ENCODE data around the gene FARP2.
"Not testable (repeated sequence)": the region's sequence is repeated elsewhere in the genome, so short reads cannot be mapped to it uniquely, and the experiment has no call there.

The FARP2 gene

DNA sequence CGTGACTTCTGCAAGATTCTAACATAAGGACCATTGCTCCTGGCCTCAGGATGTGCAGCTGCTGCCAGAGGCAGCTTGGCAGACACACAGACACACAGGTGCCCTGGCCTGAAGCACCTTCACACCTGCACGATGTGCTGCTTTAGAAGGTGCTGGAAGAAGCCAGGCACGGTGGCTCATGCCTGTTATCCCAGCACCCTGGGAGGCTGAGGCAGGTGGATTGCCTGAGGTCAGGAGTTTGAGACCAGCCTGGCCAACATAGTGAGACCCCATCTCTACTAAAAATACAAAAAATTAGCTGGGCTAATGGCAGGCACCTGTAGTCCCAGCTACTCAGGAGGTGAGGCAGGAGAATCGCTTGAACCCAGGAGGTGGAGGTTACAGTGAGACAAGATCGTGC lies 57.4 kb downstream of the FARP2 start:
- DNase-seq, result not testable (repeated sequence)

GRCh38 chr2:241413929-241414580 lies 58.0 kb downstream of the FARP2 start:
- no peak for DNase-seq

DNA sequence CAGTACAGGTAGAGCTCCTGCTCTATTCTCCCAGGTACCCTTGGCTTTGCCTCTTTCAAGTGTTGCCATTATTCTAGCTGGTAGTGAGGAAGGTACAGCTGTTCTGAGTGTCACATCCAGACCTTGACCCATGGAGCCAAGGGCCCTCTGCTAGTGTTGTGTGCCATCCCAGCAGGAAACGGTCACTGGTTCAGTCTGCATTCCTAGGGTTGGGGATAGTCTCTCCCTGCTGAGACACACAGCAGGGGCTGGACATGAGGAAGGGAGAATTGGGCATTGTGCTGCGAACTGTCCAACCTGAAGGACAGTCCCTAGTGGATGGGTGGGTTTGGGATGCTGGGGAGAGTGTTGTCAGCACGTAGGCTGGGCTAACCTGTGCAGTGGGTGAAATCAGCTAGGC lies 59.1 kb downstream of the FARP2 start:
- DNase-seq, result no peak

DNA sequence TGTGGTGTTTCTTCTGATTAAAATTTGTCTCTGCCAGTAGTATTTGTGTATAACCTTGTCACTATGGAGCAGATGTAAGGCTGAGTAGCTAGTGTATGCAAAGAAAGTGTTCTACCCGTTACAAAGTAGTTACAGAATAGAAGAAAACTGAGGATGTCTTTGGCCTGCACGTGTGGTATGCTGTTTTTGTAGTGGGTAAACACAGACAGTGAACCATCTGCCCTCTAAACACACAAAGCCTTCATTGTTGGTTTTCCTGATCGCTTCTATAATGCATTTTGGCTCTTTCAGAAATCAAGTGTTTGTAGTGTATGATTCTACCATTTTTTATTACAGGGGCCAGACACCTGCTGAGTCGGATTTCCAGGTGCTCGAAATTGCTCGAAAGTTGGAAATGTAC lies 61.5 kb downstream of the FARP2 start:
- DNase-seq, result no peak

GRCh38 chr2:241421330-241421729 lies 65.2 kb downstream of the FARP2 start:
- no peak for DNase-seq

DNA sequence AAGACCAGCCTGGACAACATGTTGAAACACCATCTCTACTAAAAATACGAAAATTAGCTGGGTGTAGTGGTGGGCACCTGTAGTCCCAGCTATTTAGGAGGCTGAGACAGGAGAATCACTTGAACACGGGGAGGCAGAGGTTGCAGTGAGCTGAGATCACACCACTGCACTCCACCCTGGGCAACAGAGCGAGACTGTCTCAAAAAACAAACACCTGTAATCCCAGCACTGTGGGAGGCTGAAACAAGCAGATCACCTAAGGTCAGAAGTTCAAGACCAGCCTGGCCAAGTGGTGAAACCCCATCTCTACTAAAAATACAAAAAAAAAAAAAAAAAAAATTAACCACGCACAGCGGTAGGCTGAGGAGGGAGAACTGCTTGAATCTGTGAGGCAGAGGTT lies 65.9 kb downstream of the FARP2 start:
- DNase-seq, result not testable (repeated sequence)

DNA sequence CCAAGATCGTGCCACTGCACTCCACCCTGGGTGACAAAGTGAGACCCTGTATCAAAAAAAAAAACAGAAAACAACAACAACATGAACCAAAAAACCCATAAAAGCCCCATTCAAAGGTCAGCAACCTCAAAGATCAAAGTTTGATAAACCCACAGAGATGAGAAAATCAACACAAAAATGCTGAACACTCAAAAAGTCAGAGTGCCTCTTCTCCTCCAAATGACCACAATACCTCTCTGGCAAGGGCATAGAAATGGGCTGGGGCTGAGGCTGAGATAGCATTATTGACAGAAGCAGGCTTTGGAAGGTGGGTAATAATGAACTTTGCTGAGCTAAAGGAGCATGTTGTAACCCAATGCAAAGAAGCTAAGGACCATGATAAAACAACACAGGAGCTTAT lies 66.3 kb downstream of the FARP2 start:
- no peak for DNase-seq

DNA sequence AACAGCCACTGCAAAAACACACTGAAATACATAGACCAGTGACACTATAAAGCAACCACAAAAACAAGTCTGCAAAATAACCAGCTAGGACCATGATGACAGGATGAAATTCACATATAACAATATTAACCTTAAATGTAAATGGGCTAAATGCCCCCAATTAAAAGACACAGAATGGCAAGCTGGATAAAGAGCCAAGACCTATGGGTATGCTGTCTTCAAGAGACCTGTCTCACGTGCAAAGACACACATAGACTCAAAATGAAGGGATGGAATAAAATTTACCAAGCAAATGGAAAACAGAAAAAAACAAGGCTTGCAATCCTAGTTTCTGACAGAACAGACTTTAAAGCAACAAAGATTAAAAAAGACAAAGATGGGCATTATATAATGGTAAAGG lies 67.4 kb downstream of the FARP2 start:
- DNase-seq, result not testable (repeated sequence)

- DNase-seq, result no peak
Observed at GRCh38 chr2:241425368-241425767, 69.3 kb downstream of the FARP2 start.

- DNase-seq, result no peak
Observed at GRCh38 chr2:241430178-241430577, 74.1 kb downstream of the FARP2 start.

DNA sequence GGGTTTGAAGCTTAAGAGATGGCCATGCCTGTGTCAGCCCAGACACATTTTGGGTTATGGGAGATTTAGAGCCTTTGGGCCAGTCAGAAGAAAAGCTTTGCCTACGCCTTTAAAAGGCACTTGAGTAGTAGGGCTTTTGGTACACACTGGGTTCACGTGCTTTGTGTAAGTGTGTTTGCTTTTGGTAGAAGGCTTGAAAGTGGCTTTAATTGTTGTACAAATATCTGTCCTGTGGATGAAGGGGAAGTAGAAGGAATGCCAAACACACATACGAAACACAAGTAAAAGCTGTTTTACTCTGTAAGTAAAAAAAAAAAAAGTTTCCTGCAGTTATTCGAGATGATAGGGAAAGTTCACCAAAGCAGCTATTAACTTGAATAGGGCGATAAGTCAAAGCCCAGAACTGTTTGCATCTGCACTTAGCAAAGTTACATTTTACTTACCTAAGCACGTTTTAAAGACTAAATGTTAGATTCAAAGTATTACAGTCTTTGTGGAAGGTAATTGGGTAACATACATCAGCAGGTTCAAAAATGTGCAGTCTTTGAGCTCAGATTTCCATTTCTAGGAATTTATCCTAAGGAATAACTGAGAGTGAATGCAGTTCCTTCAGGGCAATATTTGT lies 76.9 kb downstream of the FARP2 start:
- no peak for DNase-seq

- DNase-seq, result no peak
Observed at GRCh38 chr2:241437179-241437578, 81.1 kb downstream of the FARP2 start.

GRCh38 chr2:241441492-241441891 lies 85.4 kb downstream of the FARP2 start:
- DNase-seq, result no peak

DNA sequence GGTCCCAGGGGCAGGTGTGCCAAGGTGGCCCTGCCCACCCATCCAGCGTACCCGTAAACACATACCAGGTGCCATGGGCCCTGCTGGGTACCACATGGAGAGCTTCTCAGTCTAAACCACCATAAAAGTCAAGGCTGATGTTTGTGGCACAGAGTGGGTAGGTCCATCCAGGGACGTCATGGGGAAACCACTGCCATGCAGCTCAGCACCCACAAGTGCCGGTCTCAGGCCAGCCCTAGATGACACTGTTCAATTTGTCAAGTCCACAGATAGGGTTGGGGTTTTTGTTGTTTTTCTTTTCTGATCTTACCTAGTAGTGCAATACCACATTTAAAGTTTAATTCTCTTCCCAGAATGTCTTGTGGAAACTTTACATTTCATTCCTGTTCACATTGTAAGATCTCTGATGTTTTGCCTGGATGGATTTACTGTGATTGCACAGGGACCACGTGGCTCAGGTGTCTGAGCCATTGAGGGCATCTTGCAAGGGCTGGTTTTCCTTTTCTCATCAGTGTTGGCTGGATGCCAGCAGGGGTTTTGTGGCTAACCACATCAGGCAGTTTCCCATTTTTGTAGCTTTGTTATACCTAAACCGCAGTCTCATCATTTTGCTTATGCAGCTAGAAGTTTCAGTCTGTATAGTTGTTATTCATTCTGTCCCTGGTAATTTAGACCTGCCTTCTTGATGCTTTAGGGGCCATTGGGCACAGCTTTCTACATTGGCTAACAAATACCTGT lies 87.6 kb downstream of the FARP2 start:
- DNase-seq, result no peak

- DNase-seq, result no peak
Observed at GRCh38 chr2:241445426-241445825, 89.3 kb downstream of the FARP2 start.

GRCh38 chr2:241450092-241450491 lies 94.0 kb downstream of the FARP2 start:
- not testable (repeated sequence) for DNase-seq

- no peak for DNase-seq
Observed at GRCh38 chr2:241451840-241452506, 95.9 kb downstream of the FARP2 start.

DNA sequence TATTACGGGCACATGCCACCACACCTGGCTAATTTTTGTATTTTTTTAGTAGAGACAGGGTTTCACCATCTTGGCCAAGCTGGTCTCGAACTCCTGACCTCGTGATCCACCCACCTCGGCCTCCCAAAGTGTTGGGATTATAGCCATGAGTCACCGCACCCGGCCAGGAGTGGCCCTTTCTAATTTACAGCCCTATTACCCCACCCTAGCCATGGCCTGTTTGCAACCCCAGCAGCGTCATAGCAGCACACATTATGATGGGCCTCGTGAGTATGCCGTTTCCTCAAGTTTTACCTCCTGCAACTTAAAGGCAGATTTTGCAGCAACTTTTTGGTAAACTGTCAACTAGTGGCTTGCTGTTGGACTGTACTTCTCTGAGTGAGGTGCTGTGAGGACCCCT lies 97.8 kb downstream of the FARP2 start:
- not testable (repeated sequence) for DNase-seq

DNA sequence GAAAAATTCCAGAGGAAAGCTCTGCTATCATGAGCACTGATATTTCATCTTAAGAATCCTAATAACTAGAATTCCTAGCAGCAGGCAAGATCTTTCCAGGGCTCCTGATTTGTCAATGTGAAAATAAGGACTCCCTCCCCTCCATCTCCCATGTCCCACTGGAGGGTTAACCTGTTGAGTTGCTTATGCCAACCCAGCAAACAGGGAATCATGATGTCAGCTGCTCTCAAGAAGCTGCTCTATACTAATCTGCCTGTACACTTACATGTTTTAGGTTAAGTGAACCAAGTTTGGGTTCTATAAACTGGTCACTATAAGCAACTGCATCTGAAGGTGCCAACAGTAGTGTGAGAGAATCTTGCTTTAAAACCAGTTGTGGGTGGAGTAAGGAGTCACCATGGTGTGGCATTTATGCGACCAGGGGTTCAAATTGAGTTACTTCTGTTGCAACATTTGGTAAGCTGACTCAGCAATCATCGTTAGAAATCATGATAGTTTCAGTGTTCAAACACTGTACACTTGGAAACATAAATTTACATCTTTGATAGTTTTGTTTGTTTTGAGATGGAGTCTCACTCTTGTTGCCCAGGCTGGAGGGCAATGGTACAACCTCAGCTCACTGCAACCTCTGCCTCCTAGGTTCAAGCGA lies 98.9 kb downstream of the FARP2 start:
- no peak for DNase-seq

- no peak for DNase-seq
Observed at GRCh38 chr2:241456546-241456945, 100.5 kb downstream of the FARP2 start.

DNA sequence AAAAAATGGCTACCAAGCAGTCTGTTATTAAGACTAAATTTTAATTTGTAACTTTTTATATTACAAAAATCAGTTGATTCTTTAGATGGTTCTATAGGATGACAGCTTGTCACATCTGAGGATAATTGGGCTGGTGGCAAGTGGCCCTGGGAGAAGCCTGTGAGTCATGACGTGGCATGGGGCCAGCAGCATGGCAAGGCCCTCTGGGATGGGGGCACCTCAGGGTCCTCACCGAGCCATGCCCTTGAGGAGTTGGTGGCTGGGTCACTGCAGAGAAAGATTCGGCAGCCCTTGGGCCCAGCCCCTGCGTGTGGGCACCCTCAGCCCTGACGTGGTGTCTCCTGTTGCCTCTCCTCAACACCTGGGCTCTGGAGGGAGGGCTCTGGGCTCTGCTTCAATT lies 102.6 kb downstream of the FARP2 start:
- DNase-seq, result no peak

- no peak for DNase-seq
Observed at GRCh38 chr2:241459520-241459919, 103.4 kb downstream of the FARP2 start.

DNA sequence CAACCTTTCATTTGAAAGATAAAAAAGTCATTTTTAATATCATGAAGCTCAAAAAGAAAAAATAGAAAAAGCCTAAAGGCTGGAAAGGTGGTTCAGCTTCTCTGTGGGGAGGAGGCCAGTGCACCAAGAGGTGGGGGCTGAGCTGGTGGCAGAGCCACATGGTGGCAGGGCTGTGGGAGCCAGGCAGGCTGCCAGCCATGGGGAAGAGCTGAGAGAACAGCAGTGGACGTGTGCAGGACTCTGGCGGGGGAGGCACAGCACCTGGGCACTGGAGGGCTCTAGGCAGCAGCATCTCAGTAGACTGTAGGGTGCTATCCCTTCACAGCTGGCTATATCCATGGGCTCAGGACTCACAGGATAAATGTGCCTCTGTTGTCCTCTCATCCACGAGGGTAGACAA lies 104.5 kb downstream of the FARP2 start:
- no peak for DNase-seq

Data from SW 1271 (cell line).